ENCODE measurements around the gene DLX1. TPM values are rescaled to one million over a fixed set of nuclear protein-coding genes. Genes with fewer than 3 reads are reported as not detected.
A peak's percentile ranks its signal among the peaks of the same experiment; 100 is the strongest.

The DLX1 gene
- total RNA-seq, 1 donor = 1.8 TPM

DNA sequence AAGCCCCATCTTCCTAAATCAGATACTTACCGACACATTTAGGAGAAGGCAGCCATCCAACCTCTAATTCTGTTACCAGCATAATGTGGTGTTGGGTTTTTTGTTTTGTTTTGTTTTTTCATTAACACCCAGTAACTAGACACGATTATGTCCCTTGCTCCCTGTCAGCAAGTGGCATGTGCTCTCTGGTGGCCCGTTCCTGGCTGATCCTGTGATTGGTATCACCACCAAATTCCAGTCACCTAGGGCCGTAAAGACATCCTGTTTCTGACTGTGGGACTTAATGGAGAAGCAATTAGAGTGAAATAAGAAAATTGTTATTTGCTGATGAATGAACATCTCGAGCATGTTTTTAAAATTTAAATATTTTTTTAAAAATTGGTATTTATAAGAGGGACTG lies 5.9 kb upstream of the DLX1 start:
- peaks cover 10% of the 10 kb centered on the region for H3K27me3 ChIP-seq (ENCODE audit: insufficient read depth, low read length)
- no peaks in the 10 kb centered on the region for H4K20me1 ChIP-seq (ENCODE audit: insufficient read depth, low read length)
- DNase-seq (ENCODE audit: insufficient read length, low spot score, missing footprints) = peak; percentile 19
- no peaks in the 10 kb centered on the region for H3K79me2 ChIP-seq (ENCODE audit: insufficient read depth, low read length)
- no peak overlapping the region for H2AFZ ChIP-seq (ENCODE audit: low read length)
- H3K4me1 ChIP-seq (ENCODE audit: insufficient read depth, low read length) = peaks cover 20% of the 10 kb centered on the region
- no peak overlapping the region for H3K4me2 ChIP-seq (ENCODE audit: insufficient read depth, low read length)
- no peak overlapping the region for H3K4me3 ChIP-seq (ENCODE audit: insufficient read depth, low read length)
- H3K27ac ChIP-seq (ENCODE audit: low read depth, low read length) = no peak overlapping the region
- TF ChIP-seq CTCF (IDR thresholded peaks at IDR 0.05; ENCODE audit: extremely low read depth, low read depth, low read length) = no peak
- no peaks in the 10 kb centered on the region for H3K9me3 ChIP-seq (ENCODE audit: low read depth, low read length)
- no peaks in the 10 kb centered on the region for H3K36me3 ChIP-seq (ENCODE audit: insufficient read depth, low read length)

- Histone ChIP-seq H3K4me1 (ENCODE audit: insufficient read depth, low read length) (peaks cover 23% of the 10 kb centered on the region), H3K4me3 (ENCODE audit: insufficient read depth, low read length) (no peak overlapping the region), H3K4me2 (ENCODE audit: insufficient read depth, low read length) (no peak overlapping the region), H3K79me2 (ENCODE audit: insufficient read depth, low read length) (no peaks in the 10 kb centered on the region), H3K27ac (ENCODE audit: low read depth, low read length) (no peak overlapping the region), H2AFZ (ENCODE audit: low read length) (no peak overlapping the region), H3K36me3 (ENCODE audit: insufficient read depth, low read length) (no peaks in the 10 kb centered on the region), H3K27me3 (ENCODE audit: insufficient read depth, low read length) (peaks cover 10% of the 10 kb centered on the region), H4K20me1 (ENCODE audit: insufficient read depth, low read length) (no peaks in the 10 kb centered on the region), H3K9me3 (ENCODE audit: low read depth, low read length) (no peaks in the 10 kb centered on the region)
- peak; percentile 41 for DNase-seq (ENCODE audit: insufficient read length, low spot score, missing footprints)
- no peak for TF ChIP-seq CTCF (IDR thresholded peaks at IDR 0.05; ENCODE audit: extremely low read depth, low read depth, low read length)
Measured at GRCh38 chr2:172079838-172080640, 5.3 kb upstream of the DLX1 start.

DNA sequence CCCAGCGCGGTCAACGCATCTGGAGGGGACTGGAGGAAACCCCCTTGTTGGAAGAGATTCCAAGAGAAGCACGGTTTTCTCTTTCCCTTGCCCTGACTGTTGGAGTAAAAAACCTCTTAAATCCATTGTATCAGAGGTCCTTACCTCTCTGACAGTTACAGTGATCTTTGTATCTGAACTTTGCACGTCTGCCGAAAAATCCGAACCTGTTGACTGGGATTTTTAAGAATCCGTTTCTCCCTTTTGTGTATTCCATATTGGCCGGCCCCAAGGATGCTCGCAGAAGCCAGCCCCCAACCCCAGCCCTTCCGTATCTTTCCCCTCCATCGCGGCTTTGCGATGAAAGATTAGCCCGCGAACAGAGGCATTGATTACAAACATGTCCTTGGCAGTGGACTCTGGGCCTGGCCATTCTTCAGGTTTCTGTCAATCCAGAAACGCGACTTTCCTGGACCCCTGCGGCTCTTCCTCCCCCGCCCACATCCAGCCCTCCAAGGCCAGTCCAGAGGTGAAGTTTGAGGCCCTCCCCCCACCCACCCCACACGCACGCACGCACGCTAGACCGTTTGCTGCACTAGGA lies 4.6 kb upstream of the DLX1 start:
- H3K9me3 ChIP-seq (ENCODE audit: low read depth, low read length) = no peaks in the 10 kb centered on the region
- peaks cover 10% of the 10 kb centered on the region for H3K27me3 ChIP-seq (ENCODE audit: insufficient read depth, low read length)
- no peak overlapping the region for H2AFZ ChIP-seq (ENCODE audit: low read length)
- TF ChIP-seq CTCF (IDR thresholded peaks at IDR 0.05; ENCODE audit: extremely low read depth, low read depth, low read length) = no peak
- no peaks in the 10 kb centered on the region for H3K79me2 ChIP-seq (ENCODE audit: insufficient read depth, low read length)
- no peak overlapping the region for H3K4me3 ChIP-seq (ENCODE audit: insufficient read depth, low read length)
- DNase-seq (ENCODE audit: insufficient read length, low spot score, missing footprints) = peak; percentile 21
- H3K4me1 ChIP-seq (ENCODE audit: insufficient read depth, low read length) = peaks cover 23% of the 10 kb centered on the region
- no peaks in the 10 kb centered on the region for H3K36me3 ChIP-seq (ENCODE audit: insufficient read depth, low read length)
- no peak overlapping the region for H3K27ac ChIP-seq (ENCODE audit: low read depth, low read length)
- H3K4me2 ChIP-seq (ENCODE audit: insufficient read depth, low read length) = no peak overlapping the region
- H4K20me1 ChIP-seq (ENCODE audit: insufficient read depth, low read length) = no peaks in the 10 kb centered on the region

DNA sequence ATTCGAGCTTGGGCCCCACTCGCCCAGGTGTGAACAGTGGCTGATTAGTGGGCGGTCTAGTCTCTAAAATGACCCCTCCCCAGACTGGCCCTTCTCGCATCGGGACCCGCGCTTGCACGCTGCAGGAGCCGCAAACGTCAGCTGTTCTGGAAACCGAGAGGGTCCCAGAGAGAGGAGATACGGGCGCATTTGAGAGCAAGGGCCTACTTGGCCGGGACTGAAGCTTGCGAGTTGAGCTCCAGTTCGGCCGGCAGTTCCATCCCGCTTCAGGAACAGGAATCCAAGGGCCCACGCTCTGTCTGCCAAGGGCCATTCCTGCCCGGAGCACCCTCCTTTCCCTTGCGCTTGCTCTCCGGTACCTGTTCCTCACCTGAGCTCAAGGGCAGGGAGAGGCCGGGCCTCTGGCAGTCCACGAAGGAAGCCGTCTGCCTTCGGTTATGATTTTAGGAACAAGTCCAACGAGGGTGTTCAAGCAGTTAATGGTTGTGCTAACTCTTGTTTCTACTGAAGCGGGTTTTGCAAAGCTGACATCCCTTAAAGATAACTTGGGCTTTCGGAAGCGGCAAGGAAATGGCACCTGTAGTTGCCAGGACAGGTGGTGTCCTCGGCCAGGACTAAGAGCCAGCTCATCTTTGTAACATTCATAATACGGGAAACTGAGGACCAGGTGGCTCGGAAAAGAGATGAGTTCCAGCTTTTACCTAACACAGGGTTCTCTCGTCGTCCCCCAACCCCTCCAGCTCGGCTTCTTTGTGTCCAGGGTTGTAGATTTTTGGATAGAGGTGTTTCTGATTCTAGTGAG lies 3.9 kb upstream of the DLX1 start:
- no peak for TF ChIP-seq CTCF (IDR thresholded peaks at IDR 0.05; ENCODE audit: extremely low read depth, low read depth, low read length)
- DNase-seq (ENCODE audit: insufficient read length, low spot score, missing footprints) = peak; percentile 63
- Histone ChIP-seq H3K9me3 (ENCODE audit: low read depth, low read length) (no peaks in the 10 kb centered on the region), H2AFZ (ENCODE audit: low read length) (no peak overlapping the region), H3K27ac (ENCODE audit: low read depth, low read length) (no peak overlapping the region), H3K4me1 (ENCODE audit: insufficient read depth, low read length) (peaks cover 28% of the 10 kb centered on the region), H3K27me3 (ENCODE audit: insufficient read depth, low read length) (peaks cover 10% of the 10 kb centered on the region), H3K4me3 (ENCODE audit: insufficient read depth, low read length) (no peak overlapping the region), H4K20me1 (ENCODE audit: insufficient read depth, low read length) (no peaks in the 10 kb centered on the region), H3K4me2 (ENCODE audit: insufficient read depth, low read length) (no peak overlapping the region), H3K36me3 (ENCODE audit: insufficient read depth, low read length) (no peaks in the 10 kb centered on the region), H3K79me2 (ENCODE audit: insufficient read depth, low read length) (peaks cover 4% of the 10 kb centered on the region)

Measured in osteoblast (primary cell).